Stimulated activated naive CD8-positive, alpha-beta T cell treated with anti-CD3 and anti-CD28 coated beads, Interleukin-15, Interleukin-2, amounts not matched to agents 100 U/mL and 50 U/mL, for 24 hours (primary cell): ENCODE data around the gene IFNL3.
A peak's percentile ranks its signal among the peaks of the same experiment; 100 is the strongest.
"Not testable (repeated sequence)": the region's sequence is repeated elsewhere in the genome, so short reads cannot be mapped to it uniquely, and the experiment has no call there.

Experiments
- ATAC-seq: fragments of 150-1000 bp; cut with Tn5 transposase; one replicate; pipeline ENCODE4 v1.10.0; 2021
- DNase-seq: peaks from one replicate; pipeline ENCODE4 v3.0.0; 2021

IFNL3 gene

GRCh38 chr19:39218230-39219007, 26.4 kb downstream of the IFNL3 start:
- DNase-seq (no peak), ATAC-seq (no peak)

GRCh38 chr19:39217094-39217493, 27.7 kb downstream of the IFNL3 start:
- no peak for ATAC-seq
- DNase-seq, result no peak

DNA sequence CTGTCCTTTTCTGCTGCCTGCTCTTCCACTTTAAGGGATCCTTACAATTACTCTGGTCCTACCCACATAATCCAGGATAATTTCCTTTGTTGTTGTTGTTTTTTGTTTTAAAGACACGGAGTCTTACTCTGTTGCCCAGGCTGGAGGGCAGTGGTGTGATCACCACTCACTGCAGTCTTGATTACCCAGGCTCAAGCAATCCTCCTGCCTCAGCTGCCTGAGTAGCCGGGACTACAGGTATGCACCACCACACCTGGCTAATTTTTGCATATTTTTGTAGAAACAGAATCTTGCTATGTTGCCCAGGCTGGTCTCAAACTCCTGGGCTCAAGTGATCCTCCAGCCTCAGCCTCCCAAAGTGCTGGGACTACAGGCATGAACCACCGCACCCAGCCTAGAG, 29.5 kb downstream of the IFNL3 start:
- ATAC-seq, result not testable (repeated sequence)

DNA sequence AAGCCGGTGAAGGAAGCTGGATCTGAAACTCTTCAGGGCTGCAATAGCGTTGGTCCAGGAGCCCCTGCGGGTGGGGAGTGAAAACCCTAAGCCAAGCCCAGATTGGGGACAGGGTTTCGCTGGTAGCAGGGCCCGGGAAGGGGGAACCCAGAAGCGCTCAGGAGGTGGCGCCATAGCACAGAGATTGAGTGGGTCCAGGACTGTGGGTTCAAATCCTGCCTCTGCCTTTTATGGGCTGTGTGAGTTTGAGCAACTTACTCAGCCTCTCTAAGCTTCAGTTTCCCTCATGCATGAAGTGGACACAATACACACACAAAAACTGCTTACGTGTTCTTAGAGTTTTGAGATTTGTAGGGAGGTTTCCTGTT, 32.4 kb downstream of the IFNL3 start:
- ATAC-seq, result peak; percentile 83
- peak; percentile 72 for DNase-seq

More for the DNA sequence above, 29.5 kb downstream of the IFNL3 start:
- DNase-seq, result not testable (repeated sequence)

GRCh38 chr19:39211731-39212374, 33.0 kb downstream of the IFNL3 start:
- DNase-seq, result no peak
- ATAC-seq, result no peak

DNA sequence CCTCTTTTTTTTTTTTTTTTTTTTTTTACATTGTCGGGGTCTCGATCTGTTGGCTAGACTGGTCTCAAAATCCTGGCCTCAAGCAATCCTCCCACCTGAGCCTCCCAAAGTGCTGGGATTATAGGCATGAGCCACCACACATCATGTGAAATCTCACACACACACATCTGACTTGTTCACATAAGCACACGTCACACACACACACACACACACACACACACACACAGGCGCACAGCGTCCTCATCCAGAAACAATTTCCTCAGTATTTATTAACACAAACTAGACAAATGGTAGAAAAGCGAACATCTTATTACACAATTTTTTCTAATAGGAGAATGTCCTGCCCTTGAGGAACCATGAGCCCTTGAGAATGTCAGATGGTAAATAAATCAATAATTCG, 35.6 kb downstream of the IFNL3 start:
- ATAC-seq (no peak), DNase-seq (no peak)

GRCh38 chr19:39208175-39208795, 36.5 kb downstream of the IFNL3 start:
- DNase-seq, result no peak
- ATAC-seq, result no peak

- no peak for DNase-seq
- ATAC-seq, result no peak
Measured at GRCh38 chr19:39207293-39207836, 37.4 kb downstream of the IFNL3 start.

GRCh38 chr19:39206122-39206521, 38.7 kb downstream of the IFNL3 start:
- DNase-seq, result no peak
- peak; percentile 15 for ATAC-seq

GRCh38 chr19:39205449-39205764, 39.4 kb downstream of the IFNL3 start:
- no peak for ATAC-seq

DNA sequence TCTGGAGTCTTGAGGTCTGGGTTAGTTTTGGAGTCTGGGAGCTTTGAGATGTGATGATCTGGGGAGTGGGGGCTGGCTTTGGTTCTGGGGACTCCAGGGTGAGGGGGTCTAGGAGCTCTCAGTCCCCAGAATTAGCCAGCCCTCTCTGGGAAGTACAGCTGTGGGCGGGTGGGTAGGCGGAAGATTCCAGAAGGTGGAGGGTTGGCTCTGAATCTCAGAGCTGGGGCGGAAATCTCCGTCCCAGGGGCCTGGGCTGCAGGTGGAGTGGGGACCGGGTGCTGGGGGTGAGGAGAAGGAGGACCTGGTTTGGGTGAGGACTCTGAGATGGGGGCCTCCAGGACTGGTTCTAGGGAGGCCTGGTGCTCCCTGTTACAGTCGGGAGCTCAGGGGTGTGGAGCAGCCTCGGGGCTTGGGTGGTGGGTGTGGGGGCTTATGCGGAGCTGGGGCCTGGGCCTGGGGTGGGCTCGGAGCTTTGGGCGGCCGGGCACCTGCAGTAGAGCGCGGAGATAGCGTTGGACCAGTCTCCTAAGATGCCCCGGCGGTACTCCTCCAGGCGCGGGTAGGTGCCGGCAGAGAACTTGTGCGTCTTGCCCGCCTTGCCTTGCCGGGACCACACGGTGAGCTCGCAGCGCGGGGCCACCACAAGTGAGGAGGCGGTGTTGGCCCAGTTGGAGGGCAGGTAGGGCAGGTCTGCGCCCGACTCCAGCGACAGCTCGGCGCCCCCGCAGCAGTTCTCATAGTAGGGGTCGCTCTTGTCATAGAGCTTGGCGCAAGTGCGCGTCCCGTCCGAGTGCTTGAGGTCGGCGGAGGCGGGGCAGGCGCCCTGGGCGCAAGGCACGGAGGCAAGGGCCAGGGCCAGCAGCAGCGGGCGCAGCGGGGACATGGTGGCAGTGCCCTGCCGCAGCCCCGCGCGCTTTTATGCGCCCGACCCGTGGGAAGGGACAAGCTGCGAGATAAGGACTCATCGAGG, 41.1 kb downstream of the IFNL3 start, which contains the start of gene SYCN:
SYCN (minus strand) TSS at position 892 of the 970 bp plus-strand sequence; CDS start at position 883, 9 bp downstream.
- ATAC-seq (no peak), DNase-seq (no peak)

More at GRCh38 chr19:39205449-39205764, 39.4 kb downstream of the IFNL3 start:
- no peak for DNase-seq

GRCh38 chr19:39202998-39203355, 41.8 kb downstream of the IFNL3 start:
- ATAC-seq, result no peak
- DNase-seq, result no peak

DNA sequence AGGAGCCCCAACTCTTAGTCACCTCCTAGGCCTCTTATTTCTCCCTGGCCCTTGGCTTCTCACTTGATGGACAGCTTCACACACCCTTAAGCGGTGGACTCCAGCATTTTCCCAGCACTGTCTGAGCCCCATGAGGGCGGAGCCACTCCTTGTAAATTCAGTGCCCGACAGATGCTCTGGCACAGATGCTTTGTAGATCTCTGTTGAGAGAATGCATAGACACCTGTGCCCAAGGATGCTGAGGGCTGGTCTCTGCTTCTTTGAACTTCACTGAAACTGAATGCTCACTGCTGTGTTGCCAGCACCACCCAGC, 44.0 kb downstream of the IFNL3 start:
- ATAC-seq, result no peak
- DNase-seq, result no peak

DNA sequence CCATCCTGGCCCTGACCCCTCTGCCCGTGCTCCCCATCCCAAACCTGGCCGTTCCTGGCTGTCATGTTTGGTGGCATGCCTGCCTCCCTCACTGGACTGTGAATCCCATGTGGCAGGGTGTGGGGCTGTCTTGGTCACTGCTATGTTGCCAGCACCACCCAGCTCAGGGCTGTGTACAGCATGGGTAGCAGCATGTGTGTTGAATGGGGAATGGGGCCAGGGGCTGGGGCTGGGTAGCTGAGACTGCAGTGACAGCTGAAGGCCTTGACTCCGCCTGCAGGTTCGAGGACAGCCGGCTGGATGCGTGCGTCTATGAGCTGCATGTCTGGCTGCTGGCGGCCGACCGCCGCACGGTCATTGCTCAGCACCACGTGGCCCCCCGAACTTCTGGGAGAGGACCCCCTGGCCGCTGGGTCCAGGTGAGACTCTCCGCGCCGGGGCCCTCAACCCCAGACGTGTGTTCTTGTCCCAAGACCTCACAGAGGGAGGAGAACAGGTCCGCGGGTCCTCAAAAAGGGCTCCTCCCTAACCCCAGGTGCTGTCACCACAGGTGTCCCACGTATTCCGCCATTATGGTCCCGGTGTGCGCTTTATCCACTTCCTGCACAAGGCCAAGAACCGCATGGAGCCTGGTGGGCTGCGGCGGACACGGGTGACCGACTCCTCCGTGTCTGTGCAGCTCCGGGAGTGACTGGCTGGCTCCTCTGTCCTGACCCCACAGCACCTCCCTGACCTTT, 44.6 kb downstream of the IFNL3 start:
- DNase-seq (no peak), ATAC-seq (no peak)

- ATAC-seq (peak; percentile 16), DNase-seq (no peak)
Measured at GRCh38 chr19:39199025-39199424, 45.8 kb downstream of the IFNL3 start.

DNA sequence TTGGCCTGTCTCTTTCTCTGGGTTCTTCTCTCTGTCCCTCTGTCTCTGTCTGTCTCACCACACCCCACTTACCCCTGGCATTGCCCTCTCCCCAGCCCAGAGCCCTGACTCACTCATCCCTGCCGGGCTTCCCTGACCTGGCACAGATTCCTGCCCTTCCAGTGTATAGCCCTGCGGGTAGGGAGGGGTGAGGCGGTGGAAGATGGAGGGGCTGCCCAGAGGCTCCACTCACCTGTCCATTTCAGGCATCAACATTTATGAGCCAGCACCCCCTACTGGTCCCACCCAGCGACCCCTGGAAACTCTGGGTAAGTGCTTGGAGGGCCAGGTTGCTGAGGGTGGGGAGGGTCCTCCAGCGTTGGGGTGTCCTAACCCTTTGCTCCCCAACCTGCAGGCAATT, 47.0 kb downstream of the IFNL3 start:
- ATAC-seq, result no peak
- no peak for DNase-seq

DNA sequence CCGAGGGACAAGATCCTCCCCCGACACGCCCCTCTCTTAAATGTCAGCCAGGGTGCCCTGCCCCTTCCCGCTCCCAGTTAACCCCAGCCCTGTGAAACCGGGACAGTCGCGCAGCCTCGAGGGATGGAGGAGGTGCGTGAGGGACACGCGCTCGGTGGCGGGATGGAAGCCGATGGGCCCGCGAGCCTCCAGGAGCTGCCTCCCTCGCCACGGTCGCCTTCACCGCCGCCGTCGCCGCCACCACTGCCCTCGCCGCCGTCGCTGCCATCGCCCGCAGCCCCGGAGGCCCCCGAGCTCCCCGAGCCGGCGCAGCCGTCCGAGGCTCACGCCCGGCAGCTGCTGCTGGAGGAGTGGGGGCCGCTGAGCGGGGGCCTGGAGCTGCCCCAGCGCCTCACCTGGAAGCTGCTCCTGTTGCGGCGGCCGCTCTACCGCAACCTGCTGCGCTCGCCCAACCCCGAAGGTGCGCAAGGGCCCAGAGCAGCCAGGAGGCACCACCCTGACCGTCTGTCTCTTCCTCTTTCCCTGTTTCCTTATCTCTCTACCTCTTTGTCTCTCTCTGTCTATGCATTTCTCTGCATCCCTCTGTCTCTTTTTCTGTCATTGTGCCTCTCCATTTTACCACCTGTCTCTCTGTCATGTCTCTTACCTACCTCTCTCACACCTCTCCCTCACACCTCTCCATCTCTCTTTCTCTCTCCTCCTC, 47.8 kb downstream of the IFNL3 start, which contains the start of gene NCCRP1:
NCCRP1 (plus strand) TSS at position 105 of the 703 bp plus-strand sequence; CDS start at position 124, 19 bp downstream.
- DNase-seq, result no peak
- no peak for ATAC-seq

- ATAC-seq (no peak), DNase-seq (no peak)
Measured at GRCh38 chr19:39196320-39196719, 48.5 kb downstream of the IFNL3 start.

GRCh38 chr19:39195755-39196154, 49.1 kb downstream of the IFNL3 start:
- DNase-seq, result no peak
- ATAC-seq, result no peak

GRCh38 chr19:39194832-39195542, 49.8 kb downstream of the IFNL3 start:
- DNase-seq (no peak), ATAC-seq (no peak)
